ENCODE results near the gene LHX6.

LHX6 gene

DNA sequence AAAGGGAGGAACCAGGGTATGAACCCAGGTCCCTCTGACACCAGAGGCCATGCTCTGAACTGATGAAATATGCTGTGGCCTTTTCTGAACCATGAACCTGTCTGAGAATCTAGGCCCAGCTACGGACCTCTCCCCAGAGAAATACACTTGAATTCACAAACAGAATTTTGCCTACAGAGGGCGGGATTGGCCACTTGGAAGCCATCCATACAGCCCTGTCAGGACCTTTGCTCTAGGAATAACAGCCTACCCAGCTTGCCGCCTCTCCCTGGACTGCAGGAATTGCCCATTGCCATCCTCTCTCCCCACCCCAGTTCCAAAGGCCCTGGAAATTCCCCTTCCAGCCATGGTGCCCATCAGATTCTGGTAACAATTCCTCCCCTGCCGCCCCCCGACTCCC lies 42.5 kb downstream of the LHX6 start:
- Histone ChIP-seq H4K8ac (ENCODE audit: low read length) (no peak overlapping the region), H3K9ac (ENCODE audit: low read length) (no peak overlapping the region), H3K27ac (ENCODE audit: low read length, poor library complexity, severe bottlenecking) (no peak overlapping the region), H2BK12ac (ENCODE audit: low read length in 2 of 2) (no peak overlapping the region), H2BK5ac (ENCODE audit: low read depth, low read length, poor library complexity, severe bottlenecking) (no peak overlapping the region), H3K23ac (ENCODE audit: low read length in 2 of 2) (no peak overlapping the region), H2BK120ac (ENCODE audit: low read depth, low read length) (no peak overlapping the region), H2BK15ac (ENCODE audit: low read depth, poor library complexity, severe bottlenecking) (no peak overlapping the region), H3K4ac (ENCODE audit: low read depth in 1 of 2, low read length in 2 of 2) (no peak overlapping the region), H3K79me1 (replicated peaks; ENCODE audit: low read length, poor library complexity, severe bottlenecking) (no peaks in the 10 kb centered on the region), H3K36me3 (ENCODE audit: control insufficient read depth in 1 of 2, insufficient read depth in 2 of 2, low read depth in 1 of 2, low read length in 2 of 2) (no peaks in the 10 kb centered on the region), H3K9me3 (ENCODE audit: control insufficient read depth, low read length) (no peaks in the 10 kb centered on the region), H3K4me2 (ENCODE audit: low read length, poor library complexity, severe bottlenecking) (no peak overlapping the region), H3K4me1 (ENCODE audit: control insufficient read depth, insufficient read depth, low read depth, low read length) (no peaks in the 10 kb centered on the region), H3K14ac (ENCODE audit: low read length in 2 of 2) (no peak overlapping the region), H3K18ac (ENCODE audit: low read depth in 1 of 2, low read length in 2 of 2) (no peak overlapping the region), H2AFZ (ENCODE audit: low read depth, low read length) (no peak overlapping the region), H2AK5ac (ENCODE audit: low read length, severe bottlenecking) (no peak overlapping the region), H4K91ac (ENCODE audit: low read length) (no peak overlapping the region), H3K4me3 (ENCODE audit: insufficient read depth in 1 of 2, low read depth in 1 of 2, low read length in 2 of 2) (no peak overlapping the region), H3K27me3 (ENCODE audit: control insufficient read depth in 1 of 2, insufficient read depth in 1 of 2, low read length in 2 of 2) (peaks cover 34 to 39% of the 10 kb centered on the region in 2 experiments)
- WGBS: 74% methylated on average over 5 of the region's 5 CpGs
- no peak for DNase-seq

DNA sequence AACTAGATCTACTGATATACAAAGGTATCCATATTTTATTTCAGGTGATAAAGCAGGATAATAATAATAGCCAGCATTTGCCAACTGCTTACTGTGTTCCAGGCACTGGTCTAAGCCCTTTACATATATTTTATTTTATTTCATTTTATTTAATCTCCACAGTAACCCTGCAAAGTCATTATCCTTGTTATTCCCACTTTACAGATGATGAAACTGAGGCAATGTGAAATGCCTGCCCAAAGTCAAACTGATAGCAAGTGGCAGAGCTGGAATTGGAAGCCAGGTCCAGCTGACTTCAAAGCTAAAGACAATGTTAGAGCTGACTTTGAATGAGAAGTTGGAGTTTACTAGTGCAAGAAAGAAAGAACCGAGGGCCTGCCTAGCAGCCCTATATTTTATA lies 44.2 kb downstream of the LHX6 start:
- no peak overlapping the region for H3K4me3 ChIP-seq (ENCODE audit: insufficient read depth in 1 of 2, low read depth in 1 of 2, low read length in 2 of 2)
- no peak overlapping the region for H3K18ac ChIP-seq (ENCODE audit: low read depth in 1 of 2, low read length in 2 of 2)
- H3K27me3 ChIP-seq (ENCODE audit: control insufficient read depth in 1 of 2, insufficient read depth in 1 of 2, low read length in 2 of 2): peaks cover 40% of the 10 kb centered on the region in 2 experiments
- H3K14ac ChIP-seq (ENCODE audit: low read length in 2 of 2): no peak overlapping the region
- no peak overlapping the region for H2AK5ac ChIP-seq (ENCODE audit: low read length, severe bottlenecking)
- no peak overlapping the region for H4K91ac ChIP-seq (ENCODE audit: low read length)
- H3K9ac ChIP-seq (ENCODE audit: low read length): no peak overlapping the region
- no peak overlapping the region for H2AFZ ChIP-seq (ENCODE audit: low read depth, low read length)
- no CpG with 5 or more reads among the region's 1 CpG for WGBS
- no peak overlapping the region for H3K4ac ChIP-seq (ENCODE audit: low read depth in 1 of 2, low read length in 2 of 2)
- H2BK15ac ChIP-seq (ENCODE audit: low read depth, poor library complexity, severe bottlenecking): no peak overlapping the region
- H3K36me3 ChIP-seq (ENCODE audit: control insufficient read depth in 1 of 2, insufficient read depth in 2 of 2, low read depth in 1 of 2, low read length in 2 of 2): no peaks in the 10 kb centered on the region
- no peak overlapping the region for H3K23ac ChIP-seq (ENCODE audit: low read length in 2 of 2)
- no peaks in the 10 kb centered on the region for H3K4me1 ChIP-seq (ENCODE audit: control insufficient read depth, insufficient read depth, low read depth, low read length)
- H2BK120ac ChIP-seq (ENCODE audit: low read depth, low read length): no peak overlapping the region
- no peak overlapping the region for H4K8ac ChIP-seq (ENCODE audit: low read length)
- H3K9me3 ChIP-seq (ENCODE audit: control insufficient read depth, low read length): no peaks in the 10 kb centered on the region
- no peak overlapping the region for H2BK12ac ChIP-seq (ENCODE audit: low read length in 2 of 2)
- no peak for DNase-seq
- no peak overlapping the region for H3K4me2 ChIP-seq (ENCODE audit: low read length, poor library complexity, severe bottlenecking)
- H3K79me1 ChIP-seq (replicated peaks; ENCODE audit: low read length, poor library complexity, severe bottlenecking): no peaks in the 10 kb centered on the region
- no peak overlapping the region for H2BK5ac ChIP-seq (ENCODE audit: low read depth, low read length, poor library complexity, severe bottlenecking)
- no peak overlapping the region for H3K27ac ChIP-seq (ENCODE audit: low read length, poor library complexity, severe bottlenecking)

DNA sequence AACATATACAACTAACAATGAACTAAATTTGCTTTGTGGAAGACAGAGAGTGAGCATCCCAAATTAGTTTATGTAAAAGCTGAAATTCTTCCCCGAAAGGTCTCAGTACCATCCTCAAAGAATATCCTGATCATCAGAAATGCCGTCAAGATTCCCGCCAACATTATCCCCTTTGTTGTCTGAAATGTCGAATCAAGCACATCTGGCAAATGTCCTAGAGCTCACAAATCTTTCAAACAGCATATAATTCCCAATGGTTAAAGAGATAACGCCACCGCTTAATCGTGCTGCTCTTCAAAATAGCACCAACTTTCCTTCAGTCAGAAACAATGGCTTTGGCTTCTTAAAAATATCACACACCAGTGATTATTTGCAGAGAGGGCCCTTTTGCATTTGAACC lies 45.3 kb downstream of the LHX6 start:
- Histone ChIP-seq H3K36me3 (ENCODE audit: control insufficient read depth in 1 of 2, insufficient read depth in 2 of 2, low read depth in 1 of 2, low read length in 2 of 2) (no peaks in the 10 kb centered on the region), H4K91ac (ENCODE audit: low read length) (no peak overlapping the region), H3K4me3 (ENCODE audit: insufficient read depth in 1 of 2, low read depth in 1 of 2, low read length in 2 of 2) (no peak overlapping the region), H2BK5ac (ENCODE audit: low read depth, low read length, poor library complexity, severe bottlenecking) (no peak overlapping the region), H3K14ac (ENCODE audit: low read length in 2 of 2) (no peak overlapping the region), H3K27me3 (ENCODE audit: control insufficient read depth in 1 of 2, insufficient read depth in 1 of 2, low read length in 2 of 2) (peaks cover 40 to 48% of the 10 kb centered on the region in 2 experiments), H3K4me2 (ENCODE audit: low read length, poor library complexity, severe bottlenecking) (no peak overlapping the region), H3K4me1 (ENCODE audit: control insufficient read depth, insufficient read depth, low read depth, low read length) (no peaks in the 10 kb centered on the region), H3K23ac (ENCODE audit: low read length in 2 of 2) (no peak overlapping the region), H2BK120ac (ENCODE audit: low read depth, low read length) (no peak overlapping the region), H2BK15ac (ENCODE audit: low read depth, poor library complexity, severe bottlenecking) (no peak overlapping the region), H3K4ac (ENCODE audit: low read depth in 1 of 2, low read length in 2 of 2) (no peak overlapping the region), H3K27ac (ENCODE audit: low read length, poor library complexity, severe bottlenecking) (no peak overlapping the region), H3K18ac (ENCODE audit: low read depth in 1 of 2, low read length in 2 of 2) (no peak overlapping the region), H3K79me1 (replicated peaks; ENCODE audit: low read length, poor library complexity, severe bottlenecking) (no peaks in the 10 kb centered on the region), H3K9ac (ENCODE audit: low read length) (no peak overlapping the region), H2AFZ (ENCODE audit: low read depth, low read length) (no peak overlapping the region), H2AK5ac (ENCODE audit: low read length, severe bottlenecking) (no peak overlapping the region), H2BK12ac (ENCODE audit: low read length in 2 of 2) (no peak overlapping the region), H4K8ac (ENCODE audit: low read length) (no peak overlapping the region), H3K9me3 (ENCODE audit: control insufficient read depth, low read length) (no peaks in the 10 kb centered on the region)
- DNase-seq: no peak
- WGBS: 83% methylated on average over 7 of the region's 7 CpGs

DNA sequence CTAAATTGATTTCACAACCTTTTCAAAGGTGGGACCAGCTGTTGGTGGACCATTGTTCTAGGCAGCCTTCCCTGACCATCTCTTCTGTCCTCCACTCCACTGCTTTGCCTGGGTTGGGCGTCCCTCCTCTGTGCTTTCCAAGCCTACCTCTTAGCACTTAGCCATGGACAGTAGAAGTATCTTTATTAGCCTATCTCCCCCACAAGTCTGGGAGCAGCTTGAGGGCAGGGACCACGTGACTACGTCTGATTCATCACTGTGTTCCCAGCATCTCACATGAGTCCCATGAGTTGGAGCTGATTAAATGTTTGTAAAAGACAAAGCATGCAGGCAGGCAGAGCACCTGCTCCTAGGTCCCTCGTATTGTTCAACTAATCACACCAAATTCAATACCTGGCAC lies 48.1 kb downstream of the LHX6 start:
- Histone ChIP-seq H2AFZ (ENCODE audit: low read depth, low read length) (no peak overlapping the region), H2AK5ac (ENCODE audit: low read length, severe bottlenecking) (no peak overlapping the region), H4K91ac (ENCODE audit: low read length) (no peak overlapping the region), H2BK15ac (ENCODE audit: low read depth, poor library complexity, severe bottlenecking) (no peak overlapping the region), H4K8ac (ENCODE audit: low read length) (no peak overlapping the region), H3K27ac (ENCODE audit: low read length, poor library complexity, severe bottlenecking) (no peak overlapping the region), H3K14ac (ENCODE audit: low read length in 2 of 2) (no peak overlapping the region), H3K4ac (ENCODE audit: low read depth in 1 of 2, low read length in 2 of 2) (no peak overlapping the region), H3K36me3 (ENCODE audit: control insufficient read depth in 1 of 2, insufficient read depth in 2 of 2, low read depth in 1 of 2, low read length in 2 of 2) (no peaks in the 10 kb centered on the region), H3K4me3 (ENCODE audit: insufficient read depth in 1 of 2, low read depth in 1 of 2, low read length in 2 of 2) (no peak overlapping the region), H3K79me1 (replicated peaks; ENCODE audit: low read length, poor library complexity, severe bottlenecking) (no peaks in the 10 kb centered on the region), H3K18ac (ENCODE audit: low read depth in 1 of 2, low read length in 2 of 2) (no peak overlapping the region), H3K4me1 (ENCODE audit: control insufficient read depth, insufficient read depth, low read depth, low read length) (no peaks in the 10 kb centered on the region), H3K23ac (ENCODE audit: low read length in 2 of 2) (no peak overlapping the region), H3K4me2 (ENCODE audit: low read length, poor library complexity, severe bottlenecking) (no peak overlapping the region), H2BK120ac (ENCODE audit: low read depth, low read length) (no peak overlapping the region), H3K9ac (ENCODE audit: low read length) (no peak overlapping the region), H2BK12ac (ENCODE audit: low read length in 2 of 2) (no peak overlapping the region), H2BK5ac (ENCODE audit: low read depth, low read length, poor library complexity, severe bottlenecking) (no peak overlapping the region), H3K9me3 (ENCODE audit: control insufficient read depth, low read length) (no peaks in the 10 kb centered on the region), H3K27me3 (ENCODE audit: control insufficient read depth in 1 of 2, insufficient read depth in 1 of 2, low read length in 2 of 2) (peaks cover 40 to 51% of the 10 kb centered on the region in 2 experiments)
- 29% methylated on average over 3 of the region's 4 CpGs for WGBS
- DNase-seq: peak; percentile 72
